ENCODE results near the gene CEMIP. TPM values are rescaled to one million over a fixed set of nuclear protein-coding genes. Genes with fewer than 3 reads are reported as not detected.

Gene CEMIP
- total RNA-seq, 4 donors from 2014 or later = 3.4 to 9.7 (median 4.9) TPM

GRCh38 chr15:80966431-80967197 is 187.4 kb downstream of the CEMIP start:
- intact Hi-C loops (cut with DNase I; ENCODE audit: low total_unique reads) = loop anchor here (5.0 to 10.0 kb wide), 3 partner anchors 182 to 509 kb away; no protein-coding TSS in a partner anchor
- no peak for TF ChIP-seq POLR2A (IDR thresholded peaks at IDR 0.05)
- TF ChIP-seq CTCF (IDR thresholded peaks at IDR 0.05) = no peak
- H3K4me3 ChIP-seq (ENCODE audit: low read depth, poor library complexity, severe bottlenecking) = no peak overlapping the region
- 94 to 96% methylated on average over 8 of the region's 8 CpGs for WGBS, 2 donors
- peak in 1 of 2 donors; percentile 32 for DNase-seq (ENCODE audit: low spot score in 2 of 2)

- TF ChIP-seq CTCF (IDR thresholded peaks at IDR 0.05) = no peak
- no peak for TF ChIP-seq POLR2A (IDR thresholded peaks at IDR 0.05)
- 69% methylated on average over 3 of the region's 3 CpGs for WGBS, 2 donors
- intact Hi-C loops (cut with DNase I; ENCODE audit: low total_unique reads) = loop anchor here (5.0 to 10.0 kb wide), 3 partner anchors 183 to 510 kb away; no protein-coding TSS in a partner anchor
- no peak overlapping the region for H3K4me3 ChIP-seq (ENCODE audit: low read depth, poor library complexity, severe bottlenecking)
- peak in 1 of 2 donors; percentile 34 for DNase-seq (ENCODE audit: low spot score in 2 of 2)
Observed at GRCh38 chr15:80967451-80967850, 188.3 kb downstream of the CEMIP start.

- H3K4me3 ChIP-seq (ENCODE audit: low read depth, poor library complexity, severe bottlenecking) = no peak overlapping the region
- peak in 1 of 2 donors; percentile 71 for DNase-seq (ENCODE audit: low spot score in 2 of 2)
- TF ChIP-seq CTCF (IDR thresholded peaks at IDR 0.05) = no peak
- no peak for TF ChIP-seq POLR2A (IDR thresholded peaks at IDR 0.05)
- intact Hi-C loops (cut with DNase I; ENCODE audit: low total_unique reads) = loop anchor here (5.0 to 10.0 kb wide), 3 partner anchors 183 to 511 kb away; no protein-coding TSS in a partner anchor
- WGBS, 2 donors = 96% methylated on average over 4 of the region's 4 CpGs
Observed at GRCh38 chr15:80967991-80968510, 188.9 kb downstream of the CEMIP start.

GRCh38 chr15:80969316-80969715 is 190.1 kb downstream of the CEMIP start:
- 88 to 94% methylated on average over 7 of the region's 7 CpGs for WGBS, 2 donors
- peak in 1 of 2 donors; percentile 17 for DNase-seq (ENCODE audit: low spot score in 2 of 2)
- intact Hi-C loops (cut with DNase I; ENCODE audit: low total_unique reads) = loop anchor here (5.0 to 10.0 kb wide), 3 partner anchors 185 to 512 kb away; no protein-coding TSS in a partner anchor
- TF ChIP-seq CTCF (IDR thresholded peaks at IDR 0.05) (no peak), POLR2A (IDR thresholded peaks at IDR 0.05) (no peak)
- H3K4me3 ChIP-seq (ENCODE audit: low read depth, poor library complexity, severe bottlenecking) = no peak overlapping the region

GRCh38 chr15:80970018-80970657 is 191.0 kb downstream of the CEMIP start:
- no peak overlapping the region for H3K4me3 ChIP-seq (ENCODE audit: low read depth, poor library complexity, severe bottlenecking)
- peak in 1 of 2 donors; percentile 53 for DNase-seq (ENCODE audit: low spot score in 2 of 2)
- WGBS, 2 donors = 50 to 52% methylated on average over 12 of the region's 12 CpGs
- intact Hi-C loops (cut with DNase I; ENCODE audit: low total_unique reads) = no loop called here
- TF ChIP-seq POLR2A (IDR thresholded peaks at IDR 0.05) (no peak), CTCF (IDR thresholded peaks at IDR 0.05) (peak in 1 of 3 donors; percentile 49)

Data from lower leg skin (tissue), 4 donors.